HG02610 (cell line): ENCODE measurements around the gene DDA1.

Experiments used
- ATAC-seq: cut with Tn5 transposase; IDR thresholded peaks from one replicate; pipeline ENCODE4 v1.9.1; 2021; ENCODE audit warnings: mild to moderate bottlenecking, moderate library complexity; ENCODE audit not compliant: unreplicated experiment

The DDA1 gene

DNA sequence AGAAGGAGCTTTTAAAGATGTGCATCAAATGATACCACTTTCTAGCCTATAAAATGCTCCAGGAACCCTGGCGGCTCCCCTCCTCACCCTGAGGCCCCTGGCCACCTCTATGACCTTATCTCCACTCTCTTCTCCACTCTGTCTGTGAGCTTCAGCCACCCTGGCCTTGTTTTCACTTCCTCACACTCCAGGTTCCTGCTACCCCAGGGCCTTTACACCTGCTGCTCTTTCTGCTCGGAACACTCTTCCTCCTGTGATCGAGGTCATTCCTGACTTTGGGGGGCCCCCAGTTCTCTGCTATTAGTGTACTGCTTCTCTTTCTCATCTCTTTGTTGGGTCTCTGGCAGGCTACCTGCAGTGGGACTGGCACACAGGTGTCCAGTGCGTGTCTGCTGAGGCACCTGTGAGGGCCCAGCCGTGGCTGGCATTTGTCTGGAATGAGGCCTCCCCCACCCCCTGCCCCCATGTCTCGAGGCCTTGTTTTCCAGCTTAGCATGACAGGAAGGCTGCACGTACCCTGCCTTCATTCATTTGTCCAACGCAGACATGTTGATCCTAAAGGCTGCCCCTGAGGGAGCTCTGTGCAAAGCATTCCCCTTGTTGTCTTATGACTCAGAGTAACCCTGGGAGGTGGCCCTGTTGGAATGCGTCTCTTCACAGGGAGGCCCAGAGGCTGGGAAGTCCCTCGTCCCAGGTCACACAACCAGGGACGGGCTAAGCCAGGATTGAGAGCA is 2.3 kb downstream of the DDA1 start:
- no peak for ATAC-seq

GRCh38 chr19:17312189-17313113 is 3.1 kb downstream of the DDA1 start:
- ATAC-seq, result no peak

- ATAC-seq, result no peak
Observed at GRCh38 chr19:17314007-17314593, 4.7 kb downstream of the DDA1 start.

- no peak for ATAC-seq
Observed at GRCh38 chr19:17318966-17319365, 9.6 kb downstream of the DDA1 start.

DNA sequence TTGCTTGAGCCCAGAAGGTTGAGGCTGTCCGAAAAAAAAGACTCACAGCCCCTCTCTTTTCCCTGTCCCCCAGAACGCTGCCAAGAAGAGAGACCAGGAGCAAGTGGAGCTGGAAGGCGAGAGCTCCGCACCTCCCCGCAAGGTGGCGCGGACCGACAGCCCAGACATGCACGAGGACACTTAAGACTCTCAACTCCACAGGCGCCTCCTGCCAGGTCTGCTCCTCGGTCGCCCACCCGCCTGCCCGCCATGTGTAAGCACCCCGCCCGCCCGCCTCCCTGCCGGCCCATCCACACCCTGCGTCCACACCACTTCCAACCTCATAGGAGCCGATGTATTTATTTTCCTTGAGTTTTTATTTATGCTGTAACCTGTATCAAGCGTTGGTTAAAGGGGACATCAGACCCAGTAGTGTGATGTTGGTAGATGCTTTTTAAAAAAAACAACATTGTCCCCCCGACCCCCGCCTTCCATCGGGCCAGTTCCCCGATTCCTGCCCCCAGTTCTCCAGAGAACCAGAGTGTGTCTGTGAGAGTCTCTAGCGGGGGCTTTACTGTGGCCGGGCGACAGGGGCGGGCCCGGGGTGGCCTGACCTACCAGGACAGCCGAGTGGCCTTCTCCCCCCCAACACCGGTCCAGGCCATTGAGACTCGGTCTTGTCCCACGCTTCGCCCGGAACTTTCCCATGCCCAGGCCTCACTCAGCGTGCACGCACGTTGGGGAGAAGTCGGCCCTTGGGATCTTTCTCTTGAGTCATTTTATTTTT is 10.3 kb downstream of the DDA1 start:
- no peak for ATAC-seq

- ATAC-seq, result no peak
Observed at GRCh38 chr19:17320435-17320834, 11.1 kb downstream of the DDA1 start.

DNA sequence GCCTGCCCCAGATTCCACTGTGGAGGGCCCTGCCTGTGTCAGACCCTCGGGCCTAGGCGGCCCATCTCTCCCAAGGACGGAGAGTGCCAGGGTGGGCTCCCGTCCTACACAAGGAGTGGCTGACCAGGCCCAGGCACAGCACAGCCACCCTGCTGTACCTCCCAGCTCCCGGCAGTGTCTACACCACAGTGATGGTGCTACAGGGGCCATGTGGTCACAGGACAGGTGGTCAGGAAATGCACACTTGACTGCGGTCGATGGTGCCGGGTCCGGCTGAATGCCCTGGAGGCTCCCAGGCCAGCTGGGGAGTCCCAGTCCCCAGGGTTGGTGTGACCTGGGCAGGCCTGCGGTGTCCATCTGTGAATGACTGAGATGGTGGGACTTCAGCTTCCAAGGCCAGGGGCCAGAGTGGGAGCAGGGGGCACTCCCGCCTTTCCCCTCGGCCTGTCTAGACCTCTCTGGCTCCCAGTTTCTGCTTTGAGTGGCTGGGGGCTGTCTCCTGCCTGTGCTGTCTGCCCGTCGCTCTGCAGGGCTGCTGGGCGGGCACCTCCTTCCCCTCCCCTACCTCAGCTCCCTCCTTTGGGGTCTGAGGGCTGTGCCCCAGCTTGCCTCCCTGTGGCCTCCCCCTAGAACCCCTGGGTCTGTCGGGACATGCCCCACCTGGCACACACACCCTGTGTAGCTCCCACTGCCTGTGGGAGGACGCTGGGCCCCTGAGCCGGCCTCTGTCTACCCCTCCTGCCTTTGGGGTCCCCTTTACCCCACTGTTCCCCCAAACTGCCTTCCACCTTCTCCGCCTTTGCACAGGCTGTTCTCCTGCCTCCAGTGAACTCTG is 12.5 kb downstream of the DDA1 start:
- no peak for ATAC-seq

- ATAC-seq, result no peak
Observed at GRCh38 chr19:17322854-17323253, 13.5 kb downstream of the DDA1 start.

- no peak for ATAC-seq
Observed at GRCh38 chr19:17323300-17323963, 14.1 kb downstream of the DDA1 start.

- ATAC-seq, result no peak
Observed at GRCh38 chr19:17323964-17324332, 14.6 kb downstream of the DDA1 start.

GRCh38 chr19:17324357-17325114 is 15.2 kb downstream of the DDA1 start:
- ATAC-seq, result no peak

DNA sequence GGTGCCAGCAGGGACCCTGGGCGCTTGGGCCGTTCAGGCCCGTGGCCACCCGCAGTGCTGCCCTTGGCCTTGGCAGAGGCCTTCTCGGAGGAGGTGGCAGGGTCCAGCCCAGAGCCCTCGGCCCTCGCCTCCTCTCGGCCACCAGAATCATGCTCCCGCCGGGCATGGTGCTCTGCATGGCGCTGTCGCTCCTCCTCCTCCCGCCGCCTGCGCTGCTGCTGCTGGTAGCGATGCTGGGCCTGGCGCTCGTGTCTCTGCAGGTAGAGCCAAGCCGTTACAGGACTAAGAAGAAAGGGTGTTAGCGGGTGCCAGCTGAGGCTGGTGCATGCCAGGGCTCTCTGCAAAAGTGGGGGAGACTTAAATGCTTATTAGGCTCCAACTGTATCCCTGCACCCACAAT is 15.8 kb downstream of the DDA1 start:
- ATAC-seq, result no peak

- no peak for ATAC-seq
Observed at GRCh38 chr19:17325881-17326594, 16.7 kb downstream of the DDA1 start.

GRCh38 chr19:17326595-17326966 is 17.2 kb downstream of the DDA1 start:
- no peak for ATAC-seq

DNA sequence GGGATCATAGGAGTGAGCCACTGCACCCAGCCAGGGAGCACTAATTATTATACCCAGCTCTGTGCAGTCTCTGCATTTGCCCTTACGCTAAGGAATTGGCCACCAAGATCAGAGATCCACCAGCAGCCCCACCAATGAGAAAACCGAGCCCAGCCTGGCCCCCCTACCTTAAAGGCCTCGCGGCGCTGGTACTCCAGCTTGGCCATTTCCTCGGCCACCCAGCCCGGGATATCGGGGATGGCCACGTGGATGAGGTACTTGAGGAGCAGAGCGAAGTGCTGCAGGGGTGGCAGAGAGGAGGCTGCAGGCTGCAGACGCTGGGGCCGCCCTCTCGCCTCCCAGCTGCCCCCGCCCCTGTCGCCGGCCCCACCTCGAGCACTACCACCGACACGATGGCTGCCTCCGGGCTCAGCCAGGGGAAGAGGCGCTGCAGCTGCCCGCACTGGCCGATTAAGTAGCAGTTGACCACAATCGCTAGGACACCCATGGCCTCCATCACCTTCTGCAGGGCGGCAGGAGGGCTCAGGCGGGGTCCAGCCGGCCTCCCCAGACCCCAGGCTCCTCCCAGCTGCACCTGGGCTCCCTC is 17.8 kb downstream of the DDA1 start:
- no peak for ATAC-seq

- ATAC-seq, result no peak
Observed at GRCh38 chr19:17327654-17328516, 18.5 kb downstream of the DDA1 start.
